GM19395 (cell line): ENCODE measurements around the gene LRTM2.

Source experiments
- ATAC-seq: cut with Tn5 transposase; IDR thresholded peaks from one replicate; pipeline ENCODE4 v1.9.1; 2021; ENCODE audit warnings: mild to moderate bottlenecking, moderate library complexity; ENCODE audit not compliant: unreplicated experiment

The LRTM2 gene

DNA sequence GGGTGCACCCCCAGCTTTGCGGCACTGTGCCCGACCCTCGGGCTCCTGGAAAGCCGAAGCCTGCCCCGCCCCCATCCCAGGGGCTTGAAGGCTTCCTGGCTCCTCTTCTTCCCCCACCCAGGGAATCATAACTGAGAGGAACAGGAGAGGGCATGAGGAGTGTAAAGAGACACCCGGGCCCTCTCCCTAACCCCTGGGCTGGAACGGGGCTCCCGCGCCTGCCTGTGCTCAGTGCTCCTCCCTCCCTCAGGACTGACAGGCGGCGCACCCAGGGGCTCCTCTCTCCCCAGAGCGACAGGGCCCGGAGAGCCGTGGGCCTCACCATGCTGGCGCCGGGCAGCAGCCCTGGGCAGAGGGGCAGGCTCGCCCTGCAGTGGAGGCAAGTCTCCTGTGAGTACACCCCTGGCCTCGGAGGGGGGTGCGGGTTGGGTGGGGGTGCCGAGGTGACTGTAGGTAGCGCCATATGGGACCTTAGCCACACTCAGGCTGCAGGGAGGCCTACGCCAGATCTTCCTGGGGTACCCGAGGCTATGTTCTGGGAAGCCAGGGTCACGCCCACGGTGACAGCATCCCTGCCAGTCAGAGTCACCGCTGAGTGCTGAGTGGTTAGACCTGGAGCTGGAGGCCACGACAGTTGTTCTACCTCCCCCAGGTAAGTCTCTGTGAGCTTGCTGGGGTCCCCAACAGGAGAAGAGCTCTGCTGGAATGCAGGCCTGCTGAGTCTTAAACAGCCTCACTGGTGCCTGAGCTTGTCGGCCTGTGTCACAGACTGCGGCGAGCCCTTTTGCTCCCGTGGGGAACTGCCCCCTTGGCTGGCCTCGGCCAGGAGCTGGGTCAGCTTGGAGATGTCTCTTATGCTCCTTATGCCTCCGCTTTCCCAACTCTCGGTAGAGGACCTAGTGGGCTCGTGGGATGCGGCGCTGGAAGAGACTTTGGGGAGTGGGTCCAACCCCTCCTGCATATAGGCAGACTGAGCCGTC, 7.8 kb downstream of the LRTM2 start:
- ATAC-seq = no peak

DNA sequence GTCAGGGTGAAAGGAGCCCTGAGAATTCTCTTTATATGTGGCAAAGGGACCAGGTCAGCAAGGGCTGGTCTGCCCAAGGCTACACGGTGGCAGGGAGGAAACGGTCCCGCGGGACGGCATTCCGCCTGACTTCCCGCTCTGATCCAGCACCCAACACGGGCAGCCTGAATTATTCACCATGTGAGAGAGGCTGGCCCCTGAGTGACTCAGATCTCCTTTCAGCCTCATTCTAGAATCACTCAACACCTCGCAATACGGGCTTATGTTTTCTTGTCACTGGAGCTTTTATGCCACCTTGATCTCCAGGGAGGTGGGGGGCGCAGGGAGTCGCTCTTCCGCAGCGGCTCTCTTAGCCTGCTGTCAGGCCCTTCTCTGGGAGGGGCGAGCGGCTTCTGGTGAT, 8.5 kb downstream of the LRTM2 start:
- no peak for ATAC-seq

DNA sequence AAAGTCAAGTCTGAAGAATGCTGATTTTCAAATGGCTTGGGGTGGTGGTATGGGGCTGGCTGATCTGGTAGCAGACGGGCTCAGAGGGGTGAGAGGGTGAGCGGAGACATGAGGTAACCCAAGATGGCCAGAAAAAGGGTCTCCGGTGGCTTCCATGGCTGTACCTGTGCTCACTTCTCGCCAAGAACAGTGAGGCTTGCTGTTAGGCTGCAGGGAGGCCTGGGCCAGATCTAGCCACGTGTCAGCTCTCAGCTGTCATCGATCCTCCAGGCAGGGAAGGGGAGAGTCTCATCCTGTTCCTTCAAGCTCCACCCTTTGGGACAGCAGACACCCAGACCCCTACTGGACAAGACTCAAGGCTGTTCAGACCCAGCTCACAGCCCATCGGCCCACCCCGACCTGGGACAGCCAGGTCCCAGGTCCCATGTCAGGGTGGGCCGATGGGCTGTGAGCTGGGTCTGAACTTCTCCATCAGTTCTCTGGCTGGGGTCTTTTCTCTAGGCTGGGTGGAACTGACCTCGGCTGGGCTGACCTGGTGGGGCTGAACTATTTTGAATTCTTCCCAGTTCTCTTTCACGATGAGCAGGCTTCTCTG, 9.0 kb downstream of the LRTM2 start:
- no peak for ATAC-seq

DNA sequence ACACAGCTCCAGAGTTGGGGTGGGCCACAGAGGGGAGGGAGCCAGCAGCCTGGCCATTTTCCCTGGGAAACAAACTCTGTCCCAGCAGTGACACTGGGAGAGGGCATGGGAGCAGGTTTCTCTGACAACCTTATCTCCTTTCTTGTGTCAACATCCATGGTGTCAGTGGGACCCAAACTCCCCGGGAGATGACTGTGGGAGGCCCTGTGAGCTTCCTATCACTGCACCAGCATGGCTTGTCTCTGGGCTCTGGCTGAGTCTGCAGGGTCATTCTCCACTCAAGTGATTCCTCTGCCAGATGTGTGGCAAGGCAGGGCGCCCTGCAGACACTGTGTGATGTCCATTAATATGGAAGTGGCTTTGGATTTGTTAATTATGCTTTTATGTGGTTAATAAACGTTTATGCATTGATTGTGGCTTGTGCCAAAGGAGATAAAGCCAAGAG, 10.1 kb downstream of the LRTM2 start:
- ATAC-seq = no peak

DNA sequence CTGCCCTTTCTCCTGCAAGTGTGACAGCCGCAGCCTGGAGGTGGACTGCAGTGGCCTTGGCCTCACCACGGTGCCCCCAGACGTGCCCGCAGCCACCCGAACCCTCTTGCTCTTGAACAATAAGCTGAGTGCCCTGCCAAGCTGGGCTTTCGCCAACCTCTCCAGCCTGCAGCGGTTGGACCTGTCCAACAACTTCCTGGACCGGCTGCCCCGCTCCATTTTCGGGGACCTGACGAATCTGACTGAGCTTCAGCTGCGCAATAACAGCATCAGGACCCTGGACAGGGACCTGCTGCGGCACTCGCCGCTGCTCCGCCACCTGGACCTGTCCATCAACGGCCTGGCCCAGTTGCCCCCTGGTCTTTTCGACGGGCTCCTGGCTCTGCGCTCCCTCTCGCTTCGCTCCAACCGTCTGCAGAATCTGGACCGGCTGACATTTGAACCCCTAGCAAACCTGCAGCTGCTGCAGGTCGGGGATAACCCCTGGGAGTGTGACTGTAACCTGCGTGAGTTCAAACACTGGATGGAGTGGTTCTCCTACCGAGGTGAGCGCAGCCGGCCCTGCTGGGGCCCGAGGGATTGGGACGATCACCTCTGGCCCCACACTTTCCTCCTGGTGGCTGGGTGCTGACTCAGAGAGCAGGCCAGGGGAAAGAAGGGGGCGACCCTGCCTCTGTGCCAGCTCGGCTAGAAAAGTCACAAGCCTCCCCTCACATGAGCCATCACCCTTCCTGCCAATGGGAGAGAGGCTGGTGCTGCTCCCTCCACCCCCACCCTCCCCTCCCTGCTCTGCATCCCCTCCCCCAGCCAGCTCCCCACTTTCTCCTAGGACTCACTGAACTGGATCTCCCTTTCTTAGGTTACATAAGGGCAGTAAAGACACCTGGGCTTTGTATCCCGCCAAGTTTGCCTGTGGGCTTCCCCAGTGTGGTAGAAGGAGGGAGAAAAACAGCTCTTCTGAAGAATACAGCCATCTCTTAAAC, 10.9 kb downstream of the LRTM2 start:
- no peak for ATAC-seq

DNA sequence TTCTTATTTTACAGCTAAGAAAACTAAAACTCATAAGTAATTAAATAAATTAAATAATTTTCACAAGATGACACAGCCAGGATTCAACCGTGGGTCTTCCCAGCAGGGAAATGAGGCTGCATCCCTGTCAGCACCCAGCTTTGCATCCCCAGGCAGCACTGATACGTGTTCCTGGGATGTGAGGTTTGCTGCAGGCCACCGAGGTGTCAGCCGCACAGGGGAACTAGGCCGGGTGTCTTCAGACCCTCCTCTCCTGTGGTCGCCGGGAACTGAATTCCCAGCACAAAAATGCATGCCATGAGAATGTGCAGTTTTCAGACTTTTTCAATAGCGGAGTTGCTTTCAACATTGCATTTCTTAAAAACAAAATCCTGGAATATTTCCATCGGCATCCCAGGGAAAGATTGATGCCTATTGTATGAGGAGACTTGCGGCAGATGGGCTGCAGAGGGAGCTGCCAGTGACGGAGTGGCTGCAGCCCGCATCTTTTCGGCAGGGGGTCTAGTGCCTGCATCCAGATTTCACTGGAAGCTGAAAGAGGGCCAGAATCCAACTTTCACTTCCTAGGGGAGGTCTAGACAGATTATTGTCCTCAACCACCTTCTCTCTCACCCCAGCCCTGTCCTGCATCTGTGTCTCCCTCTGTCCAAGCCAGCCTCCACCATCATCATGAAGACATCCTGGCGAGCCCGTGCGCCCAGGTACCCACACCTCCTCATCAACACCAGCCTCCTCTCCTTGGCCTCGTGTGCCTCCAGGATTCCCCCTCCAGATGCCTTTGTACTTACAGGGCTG, 12.6 kb downstream of the LRTM2 start:
- ATAC-seq = no peak

DNA sequence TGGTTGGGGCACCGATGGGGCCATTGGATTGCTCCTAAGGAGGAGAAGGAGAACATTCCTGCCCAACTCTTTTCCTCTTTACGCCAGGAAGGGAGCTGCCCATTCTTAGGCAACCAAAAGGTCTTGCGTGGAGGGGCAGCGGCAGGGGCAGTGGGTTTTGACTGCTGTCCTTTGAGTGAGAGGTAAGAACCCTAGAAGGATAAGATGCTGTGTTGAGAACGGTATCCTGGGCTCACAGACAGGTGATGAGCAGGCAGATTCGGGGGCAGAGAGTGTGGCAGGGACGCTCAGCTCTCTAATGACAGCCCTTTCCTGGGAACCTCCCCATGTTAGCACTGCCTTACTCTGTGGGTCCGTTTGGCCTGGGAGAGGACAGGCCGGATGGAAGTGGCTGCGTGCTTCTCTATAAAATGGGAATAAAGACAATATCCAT, 13.2 kb downstream of the LRTM2 start:
- no peak for ATAC-seq

DNA sequence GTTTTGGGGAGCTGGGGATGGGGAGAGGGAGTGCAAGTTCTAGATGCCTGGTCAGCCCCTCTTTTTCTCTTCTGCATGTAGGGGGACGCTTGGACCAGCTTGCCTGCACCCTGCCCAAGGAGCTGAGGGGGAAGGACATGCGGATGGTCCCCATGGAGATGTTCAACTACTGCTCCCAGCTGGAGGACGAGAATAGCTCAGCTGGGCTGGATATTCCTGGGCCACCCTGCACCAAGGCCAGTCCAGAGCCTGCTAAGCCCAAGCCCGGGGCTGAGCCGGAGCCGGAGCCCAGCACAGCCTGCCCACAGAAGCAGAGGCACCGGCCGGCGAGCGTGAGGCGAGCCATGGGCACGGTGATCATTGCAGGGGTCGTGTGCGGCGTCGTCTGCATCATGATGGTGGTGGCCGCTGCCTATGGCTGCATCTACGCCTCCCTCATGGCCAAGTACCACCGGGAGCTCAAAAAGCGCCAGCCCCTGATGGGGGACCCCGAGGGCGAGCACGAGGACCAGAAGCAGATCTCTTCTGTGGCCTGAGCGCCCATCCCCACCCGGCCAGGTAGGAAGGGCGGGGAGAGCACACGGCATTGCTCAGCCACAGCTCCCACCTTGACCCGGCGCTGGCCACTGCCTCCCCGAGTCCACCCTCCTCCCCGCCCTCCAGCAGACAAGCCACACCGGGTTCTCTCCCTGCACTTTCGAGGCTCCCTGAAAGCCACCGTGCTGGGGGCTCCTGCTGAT, 14.0 kb downstream of the LRTM2 start:
- ATAC-seq = no peak

DNA sequence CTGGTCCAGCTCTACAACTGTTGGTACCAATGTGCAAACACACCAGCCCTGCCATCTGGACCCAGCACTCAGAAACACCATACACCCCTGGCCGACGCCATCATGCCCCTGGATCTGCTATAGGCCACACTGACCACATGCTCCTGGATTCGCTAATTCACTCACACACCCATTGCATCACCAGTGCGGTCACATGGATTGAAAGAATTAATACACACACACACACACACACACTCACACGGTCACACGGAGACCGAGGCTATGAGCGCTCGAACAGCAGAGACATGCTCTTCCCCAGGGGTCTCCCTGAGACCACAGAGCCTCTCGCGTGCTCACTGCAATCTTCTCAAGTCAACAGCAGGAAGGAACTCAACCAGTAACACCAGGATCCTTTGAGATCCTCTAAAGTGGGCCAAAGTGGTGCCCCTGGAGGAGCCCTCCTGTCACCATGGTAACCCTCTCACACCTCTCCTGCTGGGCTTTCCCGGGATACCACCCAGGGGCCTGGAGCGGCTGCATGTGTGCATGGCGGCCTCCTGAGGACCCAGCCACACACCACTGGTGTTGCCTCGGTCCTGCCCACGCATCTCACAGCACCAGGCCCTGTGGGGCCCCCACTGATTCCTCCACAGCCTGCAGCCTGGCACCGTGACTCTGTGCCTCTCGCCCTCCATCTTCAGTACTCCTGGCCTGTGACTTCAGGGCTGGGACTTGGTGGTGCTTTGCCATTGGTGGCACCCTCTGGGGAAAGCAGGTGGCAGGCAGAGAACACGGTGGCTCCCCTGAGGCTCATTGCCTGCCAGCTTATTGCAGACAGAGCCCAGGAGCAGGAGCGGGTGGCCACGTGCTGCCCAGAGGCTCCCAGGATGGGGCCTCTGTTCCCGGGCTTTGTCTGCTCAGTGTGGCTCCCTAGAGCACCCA, 15.1 kb downstream of the LRTM2 start:
- ATAC-seq = no peak

DNA sequence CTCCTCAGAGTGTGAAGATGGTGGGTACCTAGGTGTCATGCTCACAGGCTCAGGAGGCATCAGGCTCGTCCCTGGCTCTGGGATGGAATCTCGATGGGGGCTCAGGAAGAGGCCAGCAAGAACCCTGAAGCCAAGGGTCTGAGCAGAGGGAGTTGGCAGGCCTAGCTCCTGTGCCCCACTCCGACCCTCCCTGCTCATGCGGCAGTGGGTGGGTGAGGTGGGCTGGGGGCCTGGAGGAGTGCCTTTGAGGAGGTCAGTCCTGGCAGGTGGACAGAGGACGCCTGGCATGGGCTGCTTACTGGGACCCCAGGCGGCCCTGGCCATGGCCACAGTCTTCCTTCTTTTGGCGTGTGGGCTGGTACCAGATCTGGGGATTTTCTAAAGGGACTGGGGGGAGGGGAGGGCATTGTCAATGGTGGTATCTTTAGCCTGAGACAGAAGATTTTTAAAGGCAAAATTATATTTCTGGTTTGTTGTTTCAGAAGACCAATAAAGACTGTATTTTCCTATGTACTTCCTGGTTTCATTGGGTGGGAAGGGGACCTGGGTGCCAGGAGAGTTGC, 16.0 kb downstream of the LRTM2 start:
- ATAC-seq = no peak

DNA sequence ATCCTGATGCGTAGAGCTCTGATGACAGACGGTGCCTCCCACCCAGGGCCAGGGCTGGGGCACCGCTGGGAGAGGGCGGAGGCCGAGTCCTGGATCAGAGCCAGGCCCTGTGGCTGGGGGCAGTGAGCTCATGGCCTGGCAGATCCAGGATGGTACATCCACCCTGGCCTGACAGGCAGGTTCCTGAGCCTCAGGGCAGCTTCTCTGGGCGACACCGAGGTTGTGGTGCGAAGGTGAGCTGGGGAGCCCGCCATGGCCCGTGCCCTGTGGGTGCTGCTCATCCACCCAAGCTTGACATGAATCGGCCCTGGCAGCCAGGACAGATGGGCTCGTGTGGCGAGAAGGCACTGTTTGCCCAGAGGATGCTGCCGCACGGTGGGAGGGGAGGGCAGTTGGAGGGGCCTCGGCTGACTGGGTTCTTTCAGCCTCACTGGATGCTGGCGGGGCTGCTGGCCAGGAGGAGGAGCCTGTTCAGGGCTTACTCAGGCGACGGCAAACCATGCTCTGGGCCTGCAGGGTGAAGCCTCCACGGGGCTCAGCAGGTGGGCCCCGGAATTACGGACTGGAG, 16.6 kb downstream of the LRTM2 start:
- no peak for ATAC-seq

DNA sequence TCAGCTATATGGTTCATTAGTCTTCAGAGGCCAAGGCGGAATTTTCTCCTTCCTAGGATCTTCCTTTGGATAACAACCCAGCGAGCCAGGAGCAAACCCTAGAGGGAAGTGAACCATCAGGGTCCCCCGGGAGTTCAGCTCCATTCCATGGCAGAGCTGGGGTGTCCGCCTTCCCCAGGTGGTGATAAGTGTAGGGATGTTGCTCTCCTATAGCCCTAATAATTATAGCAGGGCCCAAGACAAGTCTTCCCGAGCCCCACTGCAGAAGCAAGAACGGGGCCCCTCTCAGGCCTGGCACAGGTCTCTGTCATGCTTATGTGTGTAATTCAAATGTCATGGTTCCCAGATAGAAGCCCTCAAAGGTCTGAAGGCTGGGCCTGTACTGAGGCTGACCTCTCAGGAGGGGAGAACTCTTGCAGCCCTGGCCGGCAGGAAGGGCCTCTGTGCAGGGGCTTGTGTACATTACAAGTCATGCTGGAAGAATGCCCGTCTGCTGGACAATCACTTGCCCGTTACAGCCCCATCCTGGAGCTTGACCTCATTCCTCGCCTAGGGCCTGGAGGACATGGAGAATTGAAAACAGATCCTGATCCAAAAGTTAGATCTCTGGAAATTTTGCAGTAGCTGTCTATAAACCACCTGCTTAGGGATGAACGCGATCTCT, 17.3 kb downstream of the LRTM2 start:
- no peak for ATAC-seq

DNA sequence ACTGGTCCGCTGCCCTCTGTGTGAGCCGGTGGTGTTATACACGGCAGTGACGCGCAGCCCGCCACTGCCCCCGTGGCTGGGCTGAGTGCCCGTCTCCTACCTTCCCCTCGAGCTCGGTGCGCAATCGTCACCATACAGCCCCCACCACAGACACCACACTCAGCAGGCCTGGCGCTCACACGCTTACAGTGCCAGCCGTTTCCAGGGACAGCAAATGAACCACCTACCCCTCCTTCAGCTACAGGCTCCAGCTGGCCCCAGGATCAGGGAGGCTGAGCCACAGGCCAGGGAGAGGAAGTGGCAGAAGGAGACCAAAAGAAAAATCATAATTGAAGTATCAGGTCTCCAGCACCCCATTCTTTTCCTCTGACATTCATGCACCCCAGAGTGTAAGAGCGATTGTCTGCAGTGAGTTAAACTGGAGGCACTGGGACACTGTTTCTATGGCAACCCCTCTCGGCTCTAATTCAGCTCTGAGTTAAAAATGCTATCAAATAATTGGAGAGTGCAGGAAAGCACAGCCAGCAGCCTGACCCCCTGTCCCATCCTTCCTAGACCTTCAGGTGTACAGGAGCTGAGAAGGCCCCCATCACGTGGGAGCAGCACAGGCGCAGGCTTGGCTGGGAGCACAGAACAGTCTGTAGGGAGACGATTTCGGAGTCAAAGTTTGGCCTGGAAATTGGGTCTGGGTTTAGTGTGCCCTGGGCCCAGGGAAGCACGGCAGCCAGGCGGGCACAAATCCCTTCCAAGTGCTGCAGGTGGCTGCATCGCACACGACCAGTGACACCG, 18.0 kb downstream of the LRTM2 start:
- no peak for ATAC-seq

DNA sequence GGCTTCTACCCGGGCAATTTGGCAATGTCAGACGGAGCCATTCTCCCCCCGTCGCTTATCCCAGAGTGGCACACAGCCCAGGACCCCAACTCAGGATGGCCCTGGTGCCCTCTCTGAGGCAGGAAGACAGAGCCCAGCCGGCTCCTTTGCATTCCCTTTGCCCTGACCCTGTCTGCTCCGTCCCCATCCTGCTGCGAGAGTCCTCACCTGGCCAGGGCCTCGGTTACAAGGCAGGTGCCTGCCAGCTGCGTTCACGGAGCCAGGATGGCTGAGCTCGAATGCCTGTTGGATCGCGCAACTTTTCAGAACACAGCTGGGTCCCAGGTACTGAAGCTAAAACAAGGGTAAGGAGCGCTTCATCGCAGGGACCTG, 18.6 kb downstream of the LRTM2 start:
- no peak for ATAC-seq

DNA sequence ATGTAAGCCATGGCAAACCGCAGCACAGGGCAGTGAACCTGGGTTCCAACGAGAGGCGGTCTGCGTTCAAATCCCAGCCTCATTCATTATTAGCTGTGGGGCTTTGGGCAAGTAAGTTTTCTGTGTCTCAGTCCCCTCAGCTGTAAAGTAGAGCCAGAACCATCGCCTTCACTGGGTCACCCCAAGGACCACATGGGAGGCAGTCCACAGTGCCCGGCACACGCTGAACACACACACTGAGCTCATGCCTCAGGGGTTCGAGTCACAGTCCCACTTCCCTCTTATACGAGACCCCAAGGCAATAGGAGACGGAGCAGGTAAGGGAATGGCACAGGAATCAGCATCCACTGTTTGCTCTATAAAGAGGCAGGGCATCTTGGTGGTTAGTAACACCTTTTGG, 19.1 kb downstream of the LRTM2 start:
- no peak for ATAC-seq
